Measurements from ENCODE around the gene SLC6A1.

Gene SLC6A1

DNA sequence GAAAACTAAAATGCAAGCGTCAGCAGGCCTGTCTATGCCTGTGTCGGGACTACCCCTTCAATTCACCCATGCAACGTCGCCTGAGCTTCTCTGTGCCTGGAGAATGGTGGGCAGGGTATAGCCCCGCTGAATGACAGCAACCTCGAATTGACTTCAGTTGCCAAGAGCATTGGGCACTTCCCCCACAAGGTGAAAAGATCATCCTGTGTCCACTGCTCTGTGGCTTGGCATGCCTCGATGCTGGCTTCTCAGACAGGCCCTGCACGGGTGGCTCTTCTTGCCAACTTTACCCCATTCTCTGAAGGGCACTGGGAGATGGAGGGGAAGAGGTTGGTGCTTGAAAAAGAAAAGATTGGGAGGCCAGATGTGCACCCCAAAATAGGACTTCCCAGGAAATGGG lies 3.3 kb downstream of the SLC6A1 start:
- no peak for DNase-seq

DNA sequence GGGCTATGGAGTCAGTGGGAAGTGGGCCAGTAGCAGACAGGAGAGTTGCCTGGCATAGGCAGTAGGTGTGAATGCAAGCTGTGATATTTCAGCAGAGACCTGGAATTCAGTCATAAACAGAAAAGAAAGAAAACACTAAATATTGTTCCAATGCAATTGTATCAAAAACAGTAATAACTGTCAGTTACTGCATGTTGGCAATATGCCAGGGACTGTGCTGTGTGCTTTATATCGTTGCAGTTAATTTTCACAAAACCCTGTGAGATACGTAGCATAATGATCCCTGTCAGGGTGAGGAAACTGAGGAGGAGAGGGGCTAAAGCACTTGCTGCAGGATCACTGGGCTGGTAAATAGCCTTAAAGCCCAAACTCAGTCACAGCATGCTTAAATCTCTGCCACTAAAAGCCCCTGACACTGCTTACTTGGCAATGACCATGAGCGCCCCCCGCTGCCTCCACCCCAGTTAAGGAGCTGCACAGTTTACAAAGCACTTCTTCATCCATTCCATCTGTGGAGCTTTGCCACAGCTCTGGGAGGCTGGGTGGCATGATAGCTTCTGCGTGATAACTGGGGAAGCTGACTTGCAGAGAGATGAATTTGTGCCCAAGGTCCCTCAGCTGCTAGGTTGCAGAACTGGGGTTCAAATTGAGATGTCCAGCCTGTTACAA lies 3.9 kb downstream of the SLC6A1 start:
- no peak for DNase-seq

DNA sequence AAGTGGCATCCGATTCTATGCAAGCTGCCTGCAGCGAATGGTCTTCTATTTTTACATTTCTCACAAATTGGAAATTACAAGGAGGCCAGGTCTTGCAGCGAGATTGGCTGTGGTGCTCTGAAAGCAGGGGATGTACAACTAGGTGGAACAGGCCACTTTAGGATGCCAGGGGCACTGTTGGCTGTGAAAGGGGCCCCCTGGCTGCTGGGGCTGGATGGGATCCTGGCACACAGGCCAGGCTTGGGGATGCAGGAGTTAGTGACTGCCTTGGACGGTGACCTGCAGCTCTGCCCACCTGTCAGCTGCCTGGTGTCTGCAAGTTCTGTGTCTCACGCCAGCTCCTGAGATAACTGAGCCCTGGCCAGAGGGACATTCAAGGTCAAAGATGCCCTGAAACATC lies 4.6 kb downstream of the SLC6A1 start:
- DNase-seq = no peak

DNA sequence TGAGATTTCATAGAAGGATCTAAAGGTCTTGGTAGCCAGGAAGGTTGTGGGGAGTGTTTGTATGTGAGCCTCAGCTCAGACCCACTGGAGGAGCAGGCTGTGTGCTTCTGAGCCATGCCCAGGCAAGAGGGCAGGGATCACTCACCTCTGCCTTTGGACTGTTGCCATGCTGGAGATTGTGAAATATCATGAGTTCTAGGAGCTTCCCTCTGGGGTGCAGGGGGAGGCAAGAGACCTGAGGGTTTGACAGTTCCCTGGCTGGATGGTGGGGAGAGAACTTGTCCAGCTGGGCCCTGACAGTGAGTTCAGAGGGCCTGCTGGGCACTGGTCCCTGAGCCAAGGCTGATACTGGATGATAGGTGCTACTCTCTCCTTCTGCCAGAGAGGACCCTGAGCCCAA lies 6.0 kb downstream of the SLC6A1 start:
- DNase-seq = no peak

DNA sequence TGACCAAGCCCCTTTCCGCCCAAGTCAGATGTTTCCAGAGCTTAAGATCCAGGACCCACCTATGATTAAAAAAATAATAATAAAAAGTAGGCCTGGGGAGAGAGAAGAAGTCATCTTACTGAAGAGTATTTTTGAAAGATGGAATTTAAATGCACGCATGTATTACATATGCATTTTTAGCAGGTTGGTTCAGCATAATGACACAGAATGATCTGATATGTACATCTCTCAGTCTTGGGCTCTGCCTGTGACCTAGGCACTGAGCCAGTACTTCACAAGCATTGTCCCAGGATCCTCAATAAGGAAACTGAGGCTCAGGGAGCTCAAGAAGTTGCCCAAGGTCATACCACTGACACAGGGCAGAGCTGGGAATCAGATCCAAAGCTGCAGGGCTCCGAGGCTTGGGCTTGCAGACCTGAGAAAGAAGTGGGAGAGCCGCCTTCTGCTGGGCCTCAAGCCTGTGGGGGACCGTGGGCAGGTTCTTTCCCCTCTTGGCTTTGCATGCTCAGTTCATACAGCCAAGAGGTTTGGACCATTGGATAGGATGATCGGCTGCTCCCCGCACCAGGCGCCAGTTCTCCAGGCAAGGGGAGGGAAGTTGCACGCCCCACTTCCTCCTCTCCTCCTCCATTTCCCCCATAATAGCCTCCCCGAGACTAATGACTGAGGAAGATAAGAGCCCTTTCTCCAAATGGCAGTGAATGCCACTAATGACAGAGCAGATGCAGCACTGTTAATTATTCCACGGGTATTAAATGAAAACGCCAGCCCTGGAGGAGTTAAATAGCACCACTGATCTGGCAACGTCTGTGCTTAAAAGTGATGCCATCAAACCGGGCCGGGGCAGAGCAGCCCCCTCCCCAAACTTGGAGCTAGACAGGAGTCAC lies 6.9 kb downstream of the SLC6A1 start:
- no peak for DNase-seq

DNA sequence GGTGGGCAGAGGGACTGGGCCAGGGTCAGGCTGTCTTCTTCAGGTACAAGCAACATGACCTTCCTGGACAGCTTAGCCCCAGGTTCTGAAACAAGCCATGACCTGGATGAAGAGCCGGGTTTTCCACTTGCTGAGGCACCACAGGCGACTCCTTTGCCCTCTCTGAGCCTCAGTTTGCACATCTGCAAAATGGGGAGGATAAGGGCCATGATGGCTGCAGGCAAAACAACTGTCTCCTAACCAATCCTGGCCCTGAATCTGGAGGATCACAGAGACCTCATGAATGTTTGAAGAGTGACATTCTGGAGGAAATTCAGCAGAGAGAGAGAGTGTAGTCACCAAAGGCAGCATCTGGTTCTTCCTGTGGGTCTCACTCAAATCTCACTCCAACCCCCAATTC lies 8.0 kb downstream of the SLC6A1 start:
- no peak for DNase-seq

DNA sequence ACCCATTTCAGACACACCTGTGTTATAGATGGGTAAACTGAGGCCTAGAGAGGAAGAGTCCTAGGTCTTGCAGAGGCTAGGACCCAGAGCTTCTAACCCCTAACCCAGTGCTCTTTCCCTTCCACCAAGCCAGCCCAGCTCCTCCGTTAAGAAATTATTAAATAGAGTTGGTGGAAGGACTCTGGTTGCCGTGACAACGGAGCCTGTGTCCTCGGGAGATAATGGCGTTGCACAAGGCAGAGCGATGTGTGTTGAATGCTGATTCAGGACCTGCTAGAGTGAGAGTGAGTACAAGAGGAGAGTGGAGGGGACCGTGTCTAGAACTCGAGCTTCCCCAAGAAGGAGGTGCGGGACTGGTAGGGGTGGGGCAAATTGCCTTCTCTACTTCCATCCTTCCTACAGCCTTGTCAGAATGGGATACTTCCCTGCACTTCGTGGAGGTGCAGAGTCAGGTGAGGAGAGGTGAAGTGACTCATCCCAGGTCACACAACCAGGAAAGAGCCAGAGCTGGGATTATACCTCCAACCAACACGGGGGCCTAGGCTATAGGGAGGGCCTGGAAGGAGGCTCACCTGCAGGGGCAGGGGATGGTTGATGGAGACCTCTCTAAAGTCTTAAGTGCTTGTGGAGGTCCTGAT lies 8.6 kb downstream of the SLC6A1 start:
- DNase-seq = peak; percentile 61

DNA sequence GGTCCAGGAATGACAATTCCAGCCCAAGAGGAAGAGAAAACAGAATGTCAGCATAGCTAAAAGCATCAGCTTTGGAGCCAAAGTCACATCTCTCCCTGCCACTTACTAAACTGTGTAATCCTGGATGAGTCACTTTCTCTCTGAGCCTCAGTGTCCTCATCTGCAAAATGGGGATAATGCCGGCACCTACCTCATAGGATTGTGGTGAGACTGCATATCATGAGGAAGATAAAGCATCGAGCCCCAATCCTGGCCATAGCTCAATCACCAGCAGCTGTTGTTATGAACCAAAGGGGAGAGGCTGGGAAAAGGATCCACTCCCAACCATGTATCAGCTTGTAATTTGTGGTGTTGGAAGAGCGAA lies 9.1 kb downstream of the SLC6A1 start:
- no peak for DNase-seq

DNA sequence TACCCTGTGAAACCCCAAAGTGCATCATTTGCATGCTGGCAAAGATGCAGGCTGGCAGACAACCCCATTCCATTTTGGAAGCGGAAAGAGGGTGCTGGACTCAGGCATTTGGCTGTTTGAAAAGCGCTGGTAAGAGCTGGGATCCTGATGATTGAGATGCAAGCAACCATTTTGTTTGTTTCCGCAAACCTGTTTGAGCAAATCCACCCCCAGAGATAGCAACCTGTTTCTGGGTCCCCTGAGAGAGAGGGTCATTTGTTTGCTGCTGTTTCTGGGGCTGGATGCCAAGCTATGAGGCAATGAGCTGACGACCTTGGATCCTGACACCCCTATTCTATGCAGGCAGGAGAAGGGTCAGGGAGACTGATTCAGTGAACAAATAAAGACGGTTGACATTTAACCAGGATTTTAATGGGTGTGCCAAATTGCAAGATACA lies 9.8 kb downstream of the SLC6A1 start:
- DNase-seq = no peak

DNA sequence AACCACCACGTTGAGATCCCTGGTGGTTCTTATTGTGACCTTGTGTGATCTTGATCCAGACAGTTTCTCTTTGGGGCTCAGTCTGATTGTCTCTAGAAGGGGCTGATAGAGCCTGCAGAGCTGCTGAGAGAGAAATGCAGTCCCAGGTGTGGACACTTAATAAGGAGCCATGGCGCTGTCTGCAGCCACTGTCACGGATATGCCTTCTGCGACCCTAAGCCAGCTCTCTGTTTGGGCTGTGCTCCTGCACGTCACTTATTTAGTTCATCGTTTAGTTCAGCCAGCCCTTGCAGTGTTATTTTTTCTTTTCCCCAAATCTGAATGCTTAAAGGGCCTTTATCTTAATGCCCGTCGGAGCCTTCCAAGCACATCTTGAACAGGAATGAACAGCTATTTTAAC lies 12.0 kb downstream of the SLC6A1 start:
- peak; percentile 13 for DNase-seq

DNA sequence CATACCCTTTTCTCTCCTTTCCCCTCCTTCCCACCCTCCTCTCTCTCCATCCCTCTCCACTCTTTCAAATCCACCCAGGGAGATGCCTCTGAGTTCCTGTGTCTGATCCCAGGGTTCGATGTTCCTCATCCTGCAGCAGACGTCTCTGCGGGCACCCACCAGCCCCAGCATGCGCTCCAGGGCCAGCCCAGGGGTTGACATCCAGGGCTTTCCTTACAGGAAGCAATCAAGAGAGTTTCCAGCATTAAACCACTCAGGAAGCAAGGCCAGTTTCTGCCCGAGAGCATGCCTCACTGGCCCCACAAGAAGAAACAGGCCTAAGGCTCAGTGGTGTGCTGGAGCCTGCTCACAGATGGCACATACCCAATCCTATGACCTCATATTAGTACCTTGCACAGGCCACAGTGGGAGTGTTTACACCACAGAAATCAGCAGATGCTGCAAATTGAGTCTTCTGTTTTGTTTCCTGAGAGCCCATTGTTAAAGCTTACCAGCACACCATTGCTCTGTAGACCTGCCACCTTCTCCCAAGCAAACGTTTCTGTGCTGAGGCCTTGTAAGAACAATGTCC lies 13.2 kb downstream of the SLC6A1 start:
- DNase-seq = no peak

DNA sequence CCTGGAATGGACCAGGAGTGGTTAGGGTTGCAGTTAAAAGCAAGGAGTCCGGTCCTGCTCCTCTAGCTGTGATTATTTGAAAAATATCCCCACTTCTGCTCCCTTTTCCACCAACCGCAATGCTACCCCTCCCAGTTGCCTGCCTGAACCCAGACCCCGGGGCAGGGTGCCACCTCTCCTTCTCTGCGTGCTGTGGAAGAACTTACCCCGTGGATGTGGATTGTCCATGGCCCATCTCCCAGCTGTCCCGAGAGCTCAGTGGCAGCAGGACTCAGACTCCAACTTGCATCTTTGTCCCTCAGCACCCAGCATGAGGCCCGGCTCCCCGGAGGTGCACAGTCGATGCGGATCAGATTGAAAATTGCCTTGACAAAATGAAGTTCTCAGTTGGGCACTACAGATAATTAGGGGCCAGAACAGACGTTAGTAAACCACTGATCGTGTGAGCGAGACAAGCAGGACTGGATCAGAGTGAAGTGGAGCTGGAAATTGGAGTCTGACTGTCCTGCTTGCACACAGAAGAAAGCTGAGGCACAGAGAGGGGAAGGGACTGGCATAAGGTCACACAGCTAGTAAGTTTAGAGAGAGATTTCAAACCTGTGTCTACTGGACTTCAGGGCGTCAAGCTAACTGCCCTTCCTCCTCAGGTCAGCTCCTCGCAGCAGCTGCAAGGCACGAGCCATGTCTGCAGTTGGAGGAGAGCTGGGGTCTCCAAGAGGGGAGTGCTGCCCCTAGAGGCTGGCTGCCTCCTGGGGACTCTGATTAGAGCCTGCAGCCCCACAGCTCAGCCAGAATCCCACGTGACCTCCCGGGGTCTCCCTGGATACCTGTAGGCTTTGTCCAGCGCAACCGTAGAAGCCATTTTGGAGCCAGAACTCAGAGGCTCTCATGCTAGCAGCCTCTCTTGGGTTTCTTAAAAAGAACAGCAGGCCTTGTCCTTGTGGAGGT lies 14.7 kb downstream of the SLC6A1 start:
- DNase-seq = no peak

DNA sequence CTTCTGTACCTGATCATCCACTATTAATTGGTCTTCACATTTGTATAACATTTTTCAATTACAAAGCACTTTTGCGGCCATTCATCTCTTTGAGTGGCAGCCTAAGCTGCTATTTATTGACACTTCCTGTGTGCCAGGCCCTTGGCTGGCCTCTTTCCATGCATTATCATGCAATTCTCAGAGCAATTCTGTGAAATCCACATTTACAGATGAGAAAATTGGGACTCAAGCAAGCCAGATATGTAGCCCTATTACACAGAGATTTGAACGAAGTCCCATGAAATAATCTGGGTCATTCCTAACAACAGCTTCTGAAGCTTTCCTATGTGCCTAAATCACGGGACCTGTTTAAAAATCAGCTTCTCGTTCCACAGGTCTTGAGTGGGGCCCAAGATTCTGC lies 17.4 kb downstream of the SLC6A1 start:
- DNase-seq = no peak

DNA sequence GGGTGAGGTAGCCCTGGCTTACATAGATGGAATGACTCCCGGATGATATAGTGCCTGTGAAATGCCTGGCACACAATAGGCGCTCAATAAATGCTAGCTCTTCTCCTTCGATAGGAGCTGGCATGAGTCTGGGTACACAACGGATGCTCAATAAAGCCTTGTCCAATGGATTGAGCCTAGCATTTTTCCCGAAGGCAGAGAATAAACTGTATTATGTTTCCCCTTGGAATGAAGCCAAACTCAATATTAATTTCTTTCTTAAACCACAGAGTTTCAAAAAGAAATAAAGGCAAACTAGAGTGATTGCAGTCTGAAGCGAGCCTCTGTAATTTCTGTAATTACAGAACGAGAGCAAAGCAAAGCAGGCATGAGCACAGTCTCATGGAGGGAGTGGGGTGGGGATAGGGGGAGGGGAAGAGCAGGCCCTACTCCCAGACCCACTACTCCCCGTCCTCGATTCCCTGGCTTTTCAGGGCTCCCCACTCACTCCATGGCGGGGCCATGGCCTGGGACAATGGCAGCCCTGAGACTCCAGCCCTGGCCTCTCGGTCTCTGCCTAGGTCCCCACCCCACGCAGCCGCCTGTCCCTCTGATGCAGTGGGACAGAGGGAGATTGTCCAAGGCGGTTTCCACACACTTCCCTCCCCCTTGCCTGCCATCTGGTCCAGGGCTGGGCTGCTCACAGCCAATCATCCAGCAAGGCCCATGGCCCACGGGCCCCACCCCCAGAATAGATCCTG lies 18.0 kb downstream of the SLC6A1 start:
- DNase-seq = no peak

DNA sequence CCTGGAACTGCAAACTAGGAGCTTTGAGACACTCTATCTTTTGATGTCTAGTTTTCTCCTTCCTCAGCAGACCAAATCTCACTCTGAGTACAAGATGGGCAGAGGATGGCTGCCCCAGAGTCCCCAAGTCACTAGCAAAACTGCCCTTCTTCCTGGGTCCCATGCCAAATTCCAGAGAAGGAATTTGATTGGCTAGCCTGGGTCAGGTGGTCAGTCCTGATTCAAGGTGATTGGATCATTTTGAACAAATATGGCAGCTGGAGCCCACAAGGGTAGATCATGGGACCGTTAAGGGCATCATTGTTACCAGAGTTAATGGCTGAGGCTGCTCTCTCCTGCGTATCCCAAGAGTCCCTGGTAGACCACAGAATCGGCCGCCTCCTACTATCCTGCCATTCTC lies 21.7 kb downstream of the SLC6A1 start:
- no peak for DNase-seq

DNA sequence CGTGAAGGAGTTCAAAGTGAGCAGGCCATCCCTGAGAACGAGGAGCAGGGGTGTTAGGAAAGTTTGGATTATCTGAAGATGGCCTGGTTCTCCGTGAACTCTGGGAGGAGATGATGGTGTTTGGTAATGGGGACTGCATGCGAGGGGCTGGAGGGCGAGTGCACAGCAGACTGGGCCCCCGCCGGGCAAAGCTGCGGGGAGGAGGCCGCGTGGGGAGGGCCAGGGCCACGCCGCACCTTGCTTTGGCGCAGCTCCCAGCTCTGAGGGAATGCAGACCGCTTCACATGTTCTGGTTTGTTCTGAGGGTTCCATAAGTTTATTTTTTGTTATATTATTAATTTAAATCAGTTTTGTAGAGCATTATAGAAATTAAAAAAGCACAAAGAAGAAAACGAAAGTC lies 22.2 kb downstream of the SLC6A1 start:
- no peak for DNase-seq

DNA sequence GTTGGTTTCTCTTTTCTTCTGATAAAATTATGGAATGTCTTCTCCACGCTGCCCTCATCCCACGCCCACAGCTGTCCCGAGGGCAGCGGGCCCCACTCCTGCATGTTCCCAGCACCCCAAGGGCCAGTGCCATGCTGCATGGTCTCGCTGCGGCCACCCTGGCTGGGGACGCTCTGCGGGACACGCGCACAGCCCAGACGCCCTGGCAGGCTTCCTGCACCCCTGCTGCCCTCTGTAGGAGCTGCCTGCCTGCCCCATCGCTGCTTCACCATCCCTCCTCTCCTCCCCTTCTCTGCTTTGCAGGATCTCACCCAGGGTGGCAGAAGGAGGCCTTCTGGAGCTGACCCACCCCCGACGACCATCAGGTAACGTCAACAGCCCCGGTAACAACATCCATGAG lies 22.8 kb downstream of the SLC6A1 start:
- no peak for DNase-seq

DNA sequence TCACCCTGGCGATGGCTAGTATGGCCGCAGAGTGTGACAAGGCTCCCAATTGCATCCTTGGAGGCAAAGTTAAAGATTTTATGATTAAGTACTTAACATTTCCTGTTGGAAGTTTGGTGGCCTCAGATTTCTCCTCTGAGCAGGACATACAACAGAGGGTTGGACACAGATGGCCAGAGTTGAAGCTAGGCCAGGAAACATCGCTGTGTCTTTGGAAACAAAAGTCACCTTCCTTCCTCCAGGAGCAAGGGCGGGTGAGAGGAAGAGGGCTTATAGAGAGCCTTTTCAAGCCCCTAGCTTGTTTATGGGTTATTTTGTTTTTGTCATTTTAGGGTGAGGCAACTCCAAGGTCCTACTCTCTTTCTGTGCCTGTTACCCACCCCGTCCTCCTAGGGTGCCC lies 24.2 kb downstream of the SLC6A1 start:
- no peak for DNase-seq

DNA sequence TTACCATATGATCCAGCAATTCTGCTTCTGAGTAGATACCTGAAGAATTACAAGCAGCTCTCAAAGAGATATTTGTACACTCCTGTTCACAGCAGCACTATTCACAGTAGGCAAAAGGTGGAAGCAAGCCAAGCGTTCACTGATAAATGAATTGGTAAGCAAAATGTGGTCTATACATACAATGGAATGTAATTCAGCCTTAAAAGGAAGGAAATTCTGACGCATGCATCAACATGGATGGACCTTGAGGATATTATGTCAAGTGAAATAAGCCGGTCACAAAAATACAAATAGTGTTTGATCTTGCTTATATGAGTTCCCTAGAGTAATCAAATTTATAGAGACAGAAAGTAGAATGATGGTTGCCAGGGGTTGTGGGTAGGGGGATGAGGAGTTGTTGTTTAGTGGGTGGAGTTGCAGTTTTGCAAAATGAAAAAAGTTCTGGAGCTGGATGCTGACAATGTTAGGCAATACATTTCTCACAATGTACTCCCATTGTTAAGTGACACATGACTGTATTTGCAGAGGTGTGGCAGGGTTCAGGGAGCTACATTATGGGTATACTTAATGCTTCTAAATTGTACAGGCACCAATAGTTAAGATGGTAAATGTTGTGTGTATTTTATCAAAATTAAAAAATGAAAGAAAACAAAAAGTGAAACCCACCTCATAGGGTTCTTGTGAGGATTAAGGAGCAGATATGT lies 26.7 kb downstream of the SLC6A1 start:
- DNase-seq = no peak

DNA sequence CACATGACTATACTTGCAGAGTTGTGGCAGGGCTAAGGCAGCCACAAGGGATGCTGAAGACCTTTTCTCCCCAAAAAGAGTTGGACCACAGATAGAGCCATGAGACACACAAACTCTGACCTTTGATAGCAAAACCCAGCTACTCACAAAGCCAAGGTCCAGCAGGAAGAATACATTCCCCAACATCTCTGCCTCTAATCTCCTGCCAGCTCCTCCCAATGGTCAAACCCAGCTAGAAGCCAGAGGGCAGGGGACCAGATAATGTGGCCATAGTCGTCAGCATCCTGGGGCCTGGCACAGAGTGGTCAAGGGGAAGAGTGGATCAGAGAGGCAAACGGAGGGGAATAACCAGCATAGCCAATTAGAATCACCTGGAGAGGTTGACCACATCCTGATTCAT lies 28.2 kb downstream of the SLC6A1 start:
- no peak for DNase-seq

DNA sequence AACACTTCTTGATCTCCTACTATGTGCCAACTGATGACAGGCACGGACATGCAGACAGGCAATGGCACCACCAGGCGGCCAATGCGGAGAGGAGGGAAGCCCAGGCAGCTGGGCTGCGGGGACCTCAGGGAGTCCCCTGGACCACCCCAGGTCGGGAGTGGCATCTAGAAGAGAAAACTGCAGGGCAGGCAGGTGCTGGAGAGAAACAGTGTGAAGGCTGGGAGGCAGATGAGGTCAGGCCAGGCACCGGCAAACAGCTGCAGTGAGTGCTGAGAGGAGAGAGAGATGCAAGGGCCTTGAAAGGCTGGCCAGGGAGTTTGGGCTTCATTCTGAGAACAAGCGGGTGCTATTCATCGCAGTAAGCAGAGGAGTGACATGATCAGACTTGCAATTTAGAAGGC lies 29.1 kb downstream of the SLC6A1 start:
- no peak for DNase-seq
